Gastroesophageal sphincter (tissue), 4 donors: ENCODE measurements around the gene ZFAND6. TPM values are rescaled to one million over a fixed set of nuclear protein-coding genes. Genes with fewer than 3 reads are reported as not detected.

ENCODE experiments used
- ATAC-seq: fragments of 150-250 bp; one replicate; pipeline ENCODE4 v1.9.1; 2016; ENCODE audit warnings: mild to moderate bottlenecking, moderate library complexity
- H3K27ac ChIP-seq, 4 donors: fragments of 200-600 bp; sonication (generic) in 3 of 4; 1 replicate in 3 of 4; 2 replicates in 1 of 4; pipeline ENCODE4 v1.5.1; 2016 to 2019
- H3K27me3 ChIP-seq: fragments of 200-600 bp; sonication (generic); one replicate; pipeline ENCODE4 v1.5.1; 2019
- H3K36me3 ChIP-seq, 2 donors: fragments of 200-600 bp; sonication (generic); one replicate each; pipeline ENCODE4 v1.5.1; 2019; ENCODE audit warnings: control low read depth in 1 of 2
- H3K4me1 ChIP-seq, 3 donors: fragments of 200-600 bp; sonication (generic); 1 replicate in 2 of 3; 2 replicates in 1 of 3; pipeline ENCODE4 v1.5.1; 2016 to 2019; ENCODE audit warnings: control low read depth in 2 of 3
- H3K4me3 ChIP-seq, 2 donors: fragments of 200-600 bp; sonication (generic); one replicate each; pipeline ENCODE4 v1.5.1; 2019; ENCODE audit warnings: mild to moderate bottlenecking in 1 of 2, moderate library complexity in 1 of 2
- H3K9me3 ChIP-seq, 3 donors: fragments of 200-600 bp; sonication (generic); one replicate each; pipeline ENCODE4 v1.5.1; 2017 to 2019; ENCODE audit warnings: control low read depth in 2 of 3
- EP300 ChIP-seq: sonication (generic); formaldehyde crosslinking; IDR thresholded peaks from one replicate; pipeline ENCODE4 v1.6.1; 2017; ENCODE audit warnings: antibody characterized with exemption, mild to moderate bottlenecking
- POLR2A ChIP-seq, 2 donors: fragments of 450-650 bp; IDR thresholded peaks; one replicate each; pipeline ENCODE4 v1.6.1; 2017; ENCODE audit warnings: antibody characterized with exemption in 2 of 2, mild to moderate bottlenecking in 2 of 2, moderate library complexity in 1 of 2
- POLR2AphosphoS5 ChIP-seq: sonication (generic); formaldehyde crosslinking; IDR thresholded peaks from one replicate; pipeline ENCODE4 v1.6.1; 2017; ENCODE audit warnings: antibody characterized with exemption
- WGBS, 2 donors: methylation state at CpG; one replicate each; pipeline ENCODE4 v1.1.5; 2018; ENCODE audit warnings: low coverage in 1 of 2; 5-methylcytosine and 5-hydroxymethylcytosine counted together
- total RNA-seq, 4 donors: library from RNA; depleted of rRNA; stranded (reverse); fragments of >200 nt; gene quantifications; one replicate each; pipeline ENCODE4 v1.1.0, GENCODE V29; 2016
- TF ChIP-seq, protein P1 (sequence below), 4 experiments: fragments of 200-600 bp in 2 of 4; fragments of 450-650 bp in 2 of 4; sonication (generic) in 1 of 4; IDR thresholded peaks; one replicate each; pipeline ENCODE4 v1.5.1; 2017 to 2019; ENCODE audit warnings: antibody characterized with exemption in 4 of 4, mild to moderate bottlenecking in 2 of 4, moderate library complexity in 2 of 4

Gene ZFAND6
- total RNA-seq, 4 donors from 2014 or later, result 95.6 to 137 (median 131) TPM

GRCh38 chr15:80090879-80091503, 31.5 kb downstream of the ZFAND6 start:
- H3K9me3 ChIP-seq, result no peaks in the 10 kb centered on the region
- no peak overlapping the region for H3K4me3 ChIP-seq
- peaks cover 0 to 42% (median 3%) of the 10 kb centered on the region in 3 donors for H3K4me1 ChIP-seq
- no peaks in the 10 kb centered on the region for H3K36me3 ChIP-seq
- H3K27me3 ChIP-seq, result no peaks in the 10 kb centered on the region
- no peak overlapping the region for H3K27ac ChIP-seq
- WGBS, 2 donors, result 91% methylated on average over 4 to 7 of the region's 7 CpGs
- TF ChIP-seq EP300 (no peak), POLR2AphosphoS5 (no peak), POLR2A (IDR thresholded peaks at IDR 0.05) (no peak)
- TF ChIP-seq, protein P1, sequence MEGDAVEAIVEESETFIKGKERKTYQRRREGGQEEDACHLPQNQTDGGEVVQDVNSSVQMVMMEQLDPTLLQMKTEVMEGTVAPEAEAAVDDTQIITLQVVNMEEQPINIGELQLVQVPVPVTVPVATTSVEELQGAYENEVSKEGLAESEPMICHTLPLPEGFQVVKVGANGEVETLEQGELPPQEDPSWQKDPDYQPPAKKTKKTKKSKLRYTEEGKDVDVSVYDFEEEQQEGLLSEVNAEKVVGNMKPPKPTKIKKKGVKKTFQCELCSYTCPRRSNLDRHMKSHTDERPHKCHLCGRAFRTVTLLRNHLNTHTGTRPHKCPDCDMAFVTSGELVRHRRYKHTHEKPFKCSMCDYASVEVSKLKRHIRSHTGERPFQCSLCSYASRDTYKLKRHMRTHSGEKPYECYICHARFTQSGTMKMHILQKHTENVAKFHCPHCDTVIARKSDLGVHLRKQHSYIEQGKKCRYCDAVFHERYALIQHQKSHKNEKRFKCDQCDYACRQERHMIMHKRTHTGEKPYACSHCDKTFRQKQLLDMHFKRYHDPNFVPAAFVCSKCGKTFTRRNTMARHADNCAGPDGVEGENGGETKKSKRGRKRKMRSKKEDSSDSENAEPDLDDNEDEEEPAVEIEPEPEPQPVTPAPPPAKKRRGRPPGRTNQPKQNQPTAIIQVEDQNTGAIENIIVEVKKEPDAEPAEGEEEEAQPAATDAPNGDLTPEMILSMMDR (IDR thresholded peaks at IDR 0.05), result peak in 1 of 4 experiments; percentile 5
- ATAC-seq, result no peak

DNA sequence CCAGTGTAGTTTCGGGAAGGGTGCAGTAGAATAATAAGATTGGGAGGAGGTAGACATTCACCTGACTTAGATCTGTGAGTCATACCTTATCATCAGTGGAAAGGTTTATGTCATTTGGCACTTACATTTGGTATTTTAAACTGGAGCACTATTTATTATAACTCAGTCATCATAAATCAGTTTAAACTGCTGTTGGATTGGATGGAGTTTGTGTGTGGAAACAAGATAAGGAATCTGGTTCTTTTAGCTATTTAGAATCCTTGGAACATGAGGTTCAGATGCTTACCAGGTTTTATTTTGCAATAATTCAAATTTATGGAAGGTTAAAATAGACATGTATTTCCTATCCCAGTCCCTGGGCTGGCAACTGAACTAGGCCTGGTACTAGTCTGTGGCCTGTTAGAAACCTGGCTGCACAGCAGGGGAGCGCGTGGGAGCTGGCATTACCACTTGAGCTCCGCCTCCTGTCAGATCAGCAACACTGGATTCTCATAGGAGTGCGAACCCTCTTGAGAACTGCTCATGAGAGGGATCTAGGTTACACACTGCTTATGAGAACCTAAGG, 34.5 kb downstream of the ZFAND6 start:
- Histone ChIP-seq H3K27ac (peak overlapping the region in 1 of 4 donors; percentile 36), H3K9me3 (no peaks in the 10 kb centered on the region), H3K4me1 (peaks cover 0 to 55% (median 0%) of the 10 kb centered on the region in 3 donors), H3K27me3 (no peaks in the 10 kb centered on the region), H3K4me3 (no peak overlapping the region), H3K36me3 (no peaks in the 10 kb centered on the region)
- ATAC-seq, result no peak
- TF ChIP-seq POLR2AphosphoS5, result no peak
- 43 to 53% methylated on average over 3 to 5 of the region's 5 CpGs for WGBS, 2 donors

- H3K36me3 ChIP-seq, result no peaks in the 10 kb centered on the region
- no peaks in the 10 kb centered on the region for H3K9me3 ChIP-seq
- 66 to 81% methylated on average over 4 of the region's 4 CpGs for WGBS, 2 donors
- TF ChIP-seq POLR2AphosphoS5, result no peak
- TF ChIP-seq, protein P1 (IDR thresholded peaks at IDR 0.05), result no peak
- H3K4me1 ChIP-seq, result peaks cover 0 to 61% (median 0%) of the 10 kb centered on the region in 3 donors
- ATAC-seq, result no peak
- no peaks in the 10 kb centered on the region for H3K27me3 ChIP-seq
- no peak overlapping the region for H3K27ac ChIP-seq
- H3K4me3 ChIP-seq, result no peak overlapping the region
These were observed 36.0 kb downstream of the ZFAND6 start for GRCh38 chr15:80095511-80095910.

- H3K27ac ChIP-seq, result no peak overlapping the region
- peaks cover 0 to 59% (median 0%) of the 10 kb centered on the region in 3 donors for H3K4me1 ChIP-seq
- 54 to 64% methylated on average over 3 of the region's 3 CpGs for WGBS, 2 donors
These were observed 36.5 kb downstream of the ZFAND6 start for GRCh38 chr15:80095969-80096368.

DNA sequence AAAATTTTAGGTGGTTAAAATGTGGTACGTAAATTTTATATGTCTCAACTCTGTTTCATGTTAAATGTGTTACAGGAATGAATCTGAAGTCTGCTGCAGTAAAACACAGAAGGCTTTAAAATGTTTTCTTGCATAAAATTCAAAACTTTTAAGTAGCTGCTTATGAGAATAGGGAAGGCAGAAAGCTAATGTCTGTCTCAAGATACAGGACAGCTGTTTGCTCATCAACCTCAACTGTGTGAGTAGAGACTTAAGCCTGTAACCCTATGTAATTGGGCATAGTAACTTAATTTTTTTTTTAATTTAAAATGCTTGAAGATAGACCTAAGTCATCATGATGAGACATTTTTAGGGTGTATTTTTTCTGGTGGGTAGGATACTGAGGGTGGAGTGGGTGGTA, 38.9 kb downstream of the ZFAND6 start:
- no peak overlapping the region for H3K4me3 ChIP-seq
- peaks cover 0 to 59% (median 0%) of the 10 kb centered on the region in 3 donors for H3K4me1 ChIP-seq
- H3K36me3 ChIP-seq, result no peaks in the 10 kb centered on the region
- H3K27ac ChIP-seq, result no peak overlapping the region
- H3K9me3 ChIP-seq, result no peaks in the 10 kb centered on the region
- WGBS, 2 donors, result 100% methylated on average over 1 of the region's 1 CpG
- no peaks in the 10 kb centered on the region for H3K27me3 ChIP-seq
- no peak for ATAC-seq
- TF ChIP-seq POLR2AphosphoS5 (no peak), POLR2A (IDR thresholded peaks at IDR 0.05) (no peak), EP300 (no peak)
- TF ChIP-seq, protein P1 (IDR thresholded peaks at IDR 0.05), result no peak

More at GRCh38 chr15:80095969-80096368, 36.5 kb downstream of the ZFAND6 start:
- no peak overlapping the region for H3K4me3 ChIP-seq
- TF ChIP-seq, protein P1 (IDR thresholded peaks at IDR 0.05), result no peak
- TF ChIP-seq EP300, result no peak
- TF ChIP-seq POLR2A (IDR thresholded peaks at IDR 0.05), result no peak
- TF ChIP-seq POLR2AphosphoS5, result no peak
- no peaks in the 10 kb centered on the region for H3K36me3 ChIP-seq
- H3K9me3 ChIP-seq, result no peaks in the 10 kb centered on the region
- H3K27me3 ChIP-seq, result no peaks in the 10 kb centered on the region
- no peak for ATAC-seq
